Urothelium cell line (cell line): ENCODE measurements around the gene MKKS.
"Not testable (repeated sequence)": the region's sequence is repeated elsewhere in the genome, so short reads cannot be mapped to it uniquely, and the experiment has no call there.

Source experiments
- DNase-seq: peaks from one replicate; pipeline ENCODE4 v3.0.0; 2011; ENCODE audit warnings: low spot score, mixed read lengths
- FAIRE-seq: peaks from 2 replicates; lab custom pipeline; 2011; peaks lifted over from hg19 to GRCh38; lab: Jason Lieb, UNC

Gene MKKS

GRCh38 chr20:10415013-10415650 is 18.9 kb downstream of the MKKS start:
- DNase-seq, result no peak
- FAIRE-seq, result no peak

DNA sequence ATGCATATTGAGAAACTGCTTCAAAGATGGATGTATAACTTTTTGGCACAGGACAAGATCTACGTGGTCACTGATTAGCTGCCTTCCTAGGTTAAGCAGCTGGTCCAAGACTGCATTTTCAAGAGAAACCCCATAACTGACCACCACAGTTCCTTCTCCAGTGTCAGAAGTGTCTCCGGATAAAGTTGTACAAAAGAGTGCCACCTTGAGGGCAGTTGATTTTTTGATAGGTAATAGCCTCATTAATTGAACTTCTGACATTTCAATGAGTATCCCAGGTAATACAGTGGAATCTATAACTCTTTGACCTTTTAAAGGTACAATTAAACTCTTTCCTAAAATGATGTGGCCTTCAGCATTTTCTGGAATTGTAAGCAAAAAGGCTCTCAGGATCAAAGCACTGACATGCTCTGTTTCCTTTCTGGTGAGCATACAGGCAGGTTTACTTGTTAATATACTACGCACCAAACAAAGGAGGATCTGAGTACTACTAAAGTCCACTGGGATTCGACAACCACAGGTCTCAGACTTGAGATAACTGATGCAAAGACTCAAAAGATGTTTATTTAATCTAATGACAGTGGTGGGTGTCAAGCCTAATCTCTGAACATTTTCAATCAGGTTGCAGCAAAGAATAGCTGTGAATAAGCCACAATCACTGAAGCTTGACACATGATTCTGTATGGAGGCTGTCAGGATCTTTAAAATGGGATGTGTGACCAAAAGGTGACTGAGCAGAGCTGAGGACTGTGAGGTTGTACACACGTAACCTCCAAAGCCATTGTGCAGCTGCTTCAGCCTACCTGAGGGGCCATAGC is 21.2 kb downstream of the MKKS start:
- FAIRE-seq (no peak), DNase-seq (peak; percentile 4)

- FAIRE-seq, result no peak
- no peak for DNase-seq
Observed at GRCh38 chr20:10411673-10412072, 22.3 kb downstream of the MKKS start.

DNA sequence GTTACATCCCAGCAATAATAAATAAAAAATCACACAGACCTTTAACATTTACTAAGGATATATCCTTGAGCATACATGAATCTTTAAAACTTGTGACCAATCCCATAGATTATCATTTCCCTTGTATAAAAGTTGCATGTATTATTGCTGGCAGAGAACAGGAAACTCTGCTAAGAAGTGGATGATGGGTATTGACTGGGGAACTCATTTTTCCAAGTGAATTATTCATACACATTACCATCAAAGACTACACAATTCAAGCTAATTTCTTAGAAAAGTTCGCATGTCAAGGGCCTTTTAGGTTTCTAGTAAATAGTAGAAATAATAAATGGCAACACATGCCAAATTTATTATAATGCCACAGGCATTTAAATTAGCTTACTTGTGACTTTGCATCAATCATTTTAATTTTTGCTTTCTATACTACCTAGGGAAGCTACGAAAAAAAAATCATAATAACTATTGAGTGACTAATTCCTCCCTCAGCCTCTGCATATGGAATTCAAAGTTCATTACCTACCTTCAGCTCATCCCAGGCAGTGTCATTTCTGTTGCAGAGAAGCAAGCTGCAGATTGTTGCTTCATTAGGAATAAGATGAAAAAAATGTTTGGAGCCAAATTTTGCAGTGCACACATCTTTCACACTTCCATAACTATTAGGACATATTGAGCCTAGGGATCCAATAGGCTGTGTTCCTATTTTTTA is 25.8 kb downstream of the MKKS start:
- no peak for FAIRE-seq
- no peak for DNase-seq

GRCh38 chr20:10404959-10405530 is 29.0 kb downstream of the MKKS start:
- FAIRE-seq (no peak), DNase-seq (no peak)

- no peak for FAIRE-seq
- no peak for DNase-seq
Observed at GRCh38 chr20:10404023-10404628, 29.9 kb downstream of the MKKS start.

DNA sequence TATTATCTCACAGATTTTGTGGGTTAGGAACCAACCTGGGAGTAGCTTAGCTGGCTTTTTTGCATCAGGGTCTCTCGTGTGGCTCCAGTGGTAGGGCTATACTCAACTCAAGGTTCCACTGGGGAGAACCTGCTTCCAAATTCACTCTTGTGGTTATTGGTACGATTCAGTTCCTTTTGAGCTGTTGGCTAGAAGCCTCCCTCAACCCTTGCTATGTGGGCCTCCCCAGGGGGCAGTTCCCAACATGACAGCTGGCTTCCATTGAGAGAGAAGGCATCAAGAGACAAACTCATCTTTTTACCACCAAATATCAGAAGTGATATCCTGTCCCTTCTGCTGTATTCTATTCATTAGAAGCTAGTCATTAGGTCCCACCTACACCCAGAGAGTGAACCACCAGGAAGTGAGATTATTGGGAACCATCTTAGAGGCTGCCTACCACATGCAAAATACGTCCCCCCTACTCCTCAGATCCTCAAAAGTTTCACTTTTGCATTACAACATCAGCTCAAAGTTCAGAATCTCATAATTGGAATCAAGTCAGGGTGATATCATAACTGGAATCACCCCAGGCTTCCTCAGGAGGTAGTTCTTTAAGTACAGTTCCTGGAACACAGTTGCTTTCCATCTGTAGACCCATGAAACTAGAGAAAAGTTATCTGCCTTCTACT is 30.9 kb downstream of the MKKS start:
- FAIRE-seq (no peak), DNase-seq (no peak)

GRCh38 chr20:10398834-10399369 is 35.1 kb downstream of the MKKS start:
- DNase-seq (no peak), FAIRE-seq (no peak)

GRCh38 chr20:10394752-10395151 is 39.3 kb downstream of the MKKS start:
- DNase-seq, FAIRE-seq: not testable (repeated sequence)

DNA sequence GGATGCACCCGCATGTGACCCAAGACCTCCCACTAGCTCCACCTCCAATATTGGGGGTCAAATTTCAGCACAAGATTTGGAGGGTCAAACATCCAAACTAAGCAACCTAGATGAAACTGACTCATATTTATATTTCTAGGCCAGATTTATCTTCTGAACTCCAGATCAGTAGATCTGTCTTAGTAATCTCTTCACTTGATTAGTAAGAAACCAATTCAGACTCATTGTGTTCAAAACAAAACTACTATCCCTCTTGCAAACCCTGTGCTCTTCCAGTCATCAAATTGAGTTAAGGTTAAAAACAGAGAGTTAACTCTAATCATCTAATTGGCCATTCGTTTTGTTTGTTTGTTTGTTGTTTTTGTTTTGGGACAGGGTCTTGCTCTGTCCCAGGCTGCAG is 43.3 kb downstream of the MKKS start:
- FAIRE-seq (no peak), DNase-seq (no peak)

- no peak for FAIRE-seq
Observed at GRCh38 chr20:10388597-10388996, 45.4 kb downstream of the MKKS start.

DNA sequence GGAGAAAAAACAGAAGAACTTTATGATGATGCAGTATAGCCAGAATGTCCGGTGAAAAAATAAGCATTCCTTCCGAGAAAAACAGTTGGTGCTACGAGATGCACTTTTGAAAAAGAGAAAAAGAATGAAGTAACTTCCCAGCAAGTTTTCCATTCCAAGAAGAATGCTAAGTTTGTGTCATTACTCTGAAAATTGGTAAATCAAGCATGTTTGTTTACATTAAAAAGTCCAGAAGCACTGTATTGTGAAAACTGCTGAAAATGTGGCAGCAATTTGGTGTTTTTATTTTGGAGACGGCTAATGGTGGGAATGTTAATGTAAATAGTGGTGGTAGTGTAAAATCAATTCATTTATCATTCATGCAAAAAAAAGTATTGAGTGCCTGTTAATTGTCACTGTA is 46.3 kb downstream of the MKKS start:
- FAIRE-seq (no peak), DNase-seq (no peak)

More at GRCh38 chr20:10388597-10388996, 45.4 kb downstream of the MKKS start:
- no peak for DNase-seq

- FAIRE-seq (no peak), DNase-seq (no peak)
Observed at GRCh38 chr20:10385850-10386544, 48.0 kb downstream of the MKKS start.

GRCh38 chr20:10381477-10381876 is 52.5 kb downstream of the MKKS start:
- FAIRE-seq, result no peak

DNA sequence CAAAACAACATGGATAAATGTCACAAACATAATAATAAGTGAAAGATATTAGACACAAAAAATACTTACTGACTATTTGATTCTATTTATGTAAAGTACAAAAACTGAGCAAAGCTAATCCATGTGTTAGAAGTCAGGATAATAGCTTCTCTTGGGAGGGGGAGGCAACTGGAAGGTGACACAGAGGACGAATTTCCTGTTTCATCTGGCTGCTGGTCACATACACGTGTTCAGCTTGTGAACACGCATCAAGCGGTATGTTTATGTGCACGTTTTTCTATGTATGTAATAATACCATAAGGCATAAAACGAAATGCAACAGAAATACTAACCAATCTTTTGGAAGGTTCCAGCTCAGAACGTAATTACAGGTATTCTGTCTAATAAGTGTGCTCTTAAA is 54.3 kb downstream of the MKKS start:
- DNase-seq (no peak), FAIRE-seq (no peak)

More at GRCh38 chr20:10381477-10381876, 52.5 kb downstream of the MKKS start:
- DNase-seq, result no peak

- DNase-seq (peak; percentile 17), FAIRE-seq (no peak)
Observed at GRCh38 chr20:10376270-10377075, 57.5 kb downstream of the MKKS start.

DNA sequence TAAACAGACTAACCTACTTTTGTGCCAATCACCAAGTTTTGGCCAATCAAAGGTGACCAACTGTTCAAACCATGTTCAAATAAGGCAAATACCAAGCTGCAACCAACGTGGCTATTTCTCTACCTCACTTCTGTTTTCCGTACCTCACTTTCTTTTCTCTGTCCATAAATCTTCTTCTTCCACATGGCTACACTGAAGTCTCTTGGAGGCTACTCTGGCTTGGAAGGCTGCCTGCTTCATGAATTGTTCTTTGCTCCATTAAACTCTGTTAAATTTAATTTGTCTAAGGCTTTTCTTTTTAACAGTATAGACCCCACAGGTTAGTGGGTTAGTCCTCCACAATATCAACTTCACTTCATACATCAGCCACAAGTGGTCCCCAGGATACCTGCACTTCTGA is 58.8 kb downstream of the MKKS start:
- FAIRE-seq, result no peak
- DNase-seq, result no peak

GRCh38 chr20:10374036-10374435 is 60.0 kb downstream of the MKKS start:
- FAIRE-seq, result no peak
- DNase-seq, result no peak

GRCh38 chr20:10371467-10371866 is 62.6 kb downstream of the MKKS start:
- FAIRE-seq (no peak), DNase-seq (no peak)
